Muscle of arm (tissue), 12 donors: ENCODE measurements around the gene SRP68. TPM values are rescaled to one million over a fixed set of nuclear protein-coding genes. Genes with fewer than 3 reads are reported as not detected.

Experiments used
- DNase-seq: peaks from one replicate; pipeline ENCODE4 v3.0.0-alpha.2; 2013
- polyA plus RNA-seq, 12 donors: library from polyadenylated mRNA; unstranded; fragments of 120-200 nt; gene quantifications; one replicate each; pipeline ENCODE4 v1.2.1, GENCODE V29; 2013; ENCODE audit not compliant: insufficient read length in 12 of 12

Gene SRP68
- polyA plus RNA-seq, 12 donors: 69.3 to 244 (median 80.1) TPM; not detected in 1

- no peak for DNase-seq
These were observed 19.4 kb upstream of the SRP68 start for GRCh38 chr17:76091526-76092286.

DNA sequence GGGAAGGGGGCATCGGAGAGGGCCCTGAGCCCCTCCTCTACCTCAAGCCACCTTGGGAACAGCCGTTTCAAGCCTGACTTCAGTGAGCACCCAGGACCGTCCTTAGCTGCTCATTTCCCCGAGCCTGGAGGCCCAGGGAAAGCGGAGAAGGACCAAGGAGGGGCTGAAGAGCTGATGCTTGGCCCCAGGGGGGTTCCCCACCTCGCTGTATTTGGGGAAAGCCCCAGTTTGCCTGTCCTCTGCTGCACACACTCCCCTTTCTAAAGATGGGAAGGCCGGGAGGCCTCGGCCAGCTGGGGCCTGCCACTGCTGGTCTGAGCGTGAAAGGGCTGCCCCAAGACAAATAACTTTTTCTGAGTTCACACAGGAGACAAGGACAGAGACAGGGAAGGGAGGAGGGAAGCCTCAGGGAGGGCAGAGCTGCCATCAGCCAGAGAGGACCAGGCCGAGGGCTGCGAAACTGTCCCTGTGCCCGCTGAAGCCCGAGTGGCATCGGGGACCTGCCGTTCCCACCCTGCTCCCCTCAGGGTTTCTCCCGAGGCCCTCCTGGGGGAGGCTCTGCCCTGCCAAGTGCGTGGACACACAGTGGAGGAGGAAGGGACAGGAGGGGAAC is 18.3 kb upstream of the SRP68 start:
- no peak for DNase-seq

DNA sequence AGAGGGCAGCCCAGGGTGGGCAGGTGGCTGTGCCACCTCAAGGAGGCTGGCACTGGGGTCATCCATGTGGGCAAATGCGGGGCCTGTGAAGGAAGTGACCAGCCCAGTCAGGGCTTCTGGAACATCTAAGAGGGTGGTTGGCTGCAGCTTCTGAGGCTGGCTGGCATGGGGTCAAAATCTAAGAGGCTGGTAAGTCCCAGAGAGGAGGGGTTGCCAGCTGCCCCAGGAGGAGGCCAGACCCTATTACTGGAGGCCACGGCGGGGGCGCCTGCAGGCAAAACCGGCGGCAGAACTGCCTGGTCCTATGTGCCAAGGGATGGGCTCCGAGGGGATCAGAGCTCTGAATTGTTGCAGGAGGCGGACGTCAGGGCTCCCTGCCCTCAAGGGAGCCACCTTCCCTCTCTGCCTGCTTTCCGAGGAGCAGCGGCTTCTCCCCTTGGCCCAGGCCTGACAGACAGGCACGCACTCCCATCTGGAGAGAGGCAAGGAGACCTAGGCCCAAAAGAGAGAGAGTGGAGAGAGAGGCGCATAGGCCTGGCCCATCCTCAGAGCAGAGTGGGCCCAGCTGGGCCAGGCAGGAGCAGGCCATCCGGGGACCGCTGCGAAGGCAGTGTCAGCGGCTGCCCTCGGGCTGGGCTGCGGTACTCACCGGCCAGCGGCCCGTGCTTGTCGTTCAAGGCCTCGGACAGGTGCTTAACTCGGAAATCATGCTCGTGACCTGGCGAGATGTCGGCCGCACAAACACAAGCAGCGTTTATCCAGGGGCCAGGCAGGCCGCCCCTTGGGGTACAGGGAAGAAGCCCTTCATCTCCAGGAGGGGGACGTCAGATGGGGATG is 17.6 kb upstream of the SRP68 start:
- no peak for DNase-seq

- DNase-seq: no peak
These were observed 16.7 kb upstream of the SRP68 start for GRCh38 chr17:76088868-76089576.

DNA sequence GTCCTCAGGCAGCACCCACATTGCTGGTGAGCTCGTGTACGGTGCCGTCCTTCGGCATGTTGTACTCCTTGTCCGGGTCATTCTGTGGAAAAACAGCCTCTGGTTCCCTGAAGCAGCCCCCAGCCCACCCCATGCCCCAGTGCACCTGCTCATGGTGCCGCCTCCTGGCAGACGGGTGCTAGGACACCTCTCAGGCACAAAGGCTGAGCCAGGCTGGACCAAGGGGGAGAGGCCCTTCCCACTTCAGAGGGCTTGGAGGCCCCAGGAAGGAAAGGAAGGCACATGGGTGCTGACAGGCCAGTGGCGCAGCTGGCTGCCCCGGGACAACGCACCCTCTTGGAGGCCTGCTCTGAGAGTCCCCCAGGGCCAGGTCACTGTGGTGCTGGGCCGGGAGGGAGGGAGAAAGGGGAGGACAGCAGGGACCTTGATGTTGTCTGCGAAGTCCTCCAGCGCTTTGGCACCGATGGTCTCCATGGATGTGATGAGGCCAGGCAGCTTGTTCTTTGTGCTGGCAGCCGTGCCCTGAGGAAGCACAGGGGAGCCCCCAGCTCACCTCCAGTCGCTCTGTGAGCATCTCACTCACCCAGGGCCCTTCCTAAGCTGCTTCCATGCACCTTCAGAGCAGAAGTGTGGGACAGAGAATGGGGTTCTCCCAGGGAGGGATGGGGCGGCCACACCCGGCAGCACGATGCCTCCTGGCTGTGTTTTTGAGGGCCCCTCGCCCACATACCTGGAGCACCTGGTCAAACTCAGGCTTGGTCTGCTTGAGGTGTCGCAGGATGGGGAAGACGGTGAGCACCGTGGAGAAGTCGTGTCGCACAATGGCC is 15.9 kb upstream of the SRP68 start:
- DNase-seq: no peak

- no peak for DNase-seq
These were observed 15.2 kb upstream of the SRP68 start for GRCh38 chr17:76087531-76087930.

GRCh38 chr17:76086384-76086783 is 14.1 kb upstream of the SRP68 start:
- no peak for DNase-seq

GRCh38 chr17:76085731-76086366 is 13.5 kb upstream of the SRP68 start:
- DNase-seq: no peak

- DNase-seq: no peak
These were observed 12.9 kb upstream of the SRP68 start for GRCh38 chr17:76085066-76085730.

GRCh38 chr17:76083536-76084182 is 11.3 kb upstream of the SRP68 start:
- no peak for DNase-seq

DNA sequence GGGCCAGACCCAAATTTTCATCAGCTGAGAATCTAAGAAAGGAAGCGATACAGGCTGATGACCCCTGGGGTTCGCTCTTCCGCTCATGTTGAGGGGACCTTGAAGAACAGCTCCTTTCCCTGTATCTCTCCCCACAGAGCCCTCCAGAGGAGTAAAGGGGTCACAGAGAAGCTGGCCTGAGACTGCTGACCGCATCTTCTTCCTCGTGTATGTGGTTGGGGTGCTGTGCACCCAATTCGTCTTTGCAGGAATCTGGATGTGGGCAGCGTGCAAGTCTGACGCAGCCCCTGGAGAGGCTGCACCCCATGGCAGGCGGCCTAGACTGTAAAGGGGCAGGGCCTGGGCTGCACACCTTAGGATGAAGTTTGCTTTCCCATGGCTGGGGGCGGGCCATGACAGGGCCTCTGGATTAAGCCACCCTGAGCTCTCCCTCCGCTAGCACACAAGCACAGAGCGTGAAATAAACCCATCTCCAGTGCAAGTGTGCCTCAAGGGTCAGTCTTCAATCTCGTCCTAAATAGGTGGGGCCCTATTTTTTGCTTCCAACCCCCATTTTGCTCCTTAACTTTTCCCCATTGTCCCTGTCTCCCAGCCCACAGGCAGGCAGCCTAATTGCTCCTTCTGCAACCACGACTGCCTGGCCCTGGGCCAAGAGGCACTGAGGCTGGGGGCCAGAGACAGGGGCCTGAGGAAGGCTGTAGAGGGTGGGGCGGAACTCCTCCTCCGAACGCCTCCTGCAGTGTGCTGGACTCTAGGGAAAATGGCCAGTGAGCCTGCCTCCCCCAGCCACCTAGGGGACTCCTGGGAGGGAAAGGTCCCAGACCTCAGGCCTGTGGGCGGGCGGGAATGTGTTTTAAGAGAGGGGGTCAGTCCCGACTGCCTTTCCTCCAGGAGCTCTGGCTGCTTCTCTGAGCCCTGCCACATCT is 10.3 kb upstream of the SRP68 start:
- no peak for DNase-seq

- no peak for DNase-seq
These were observed 9.2 kb upstream of the SRP68 start for GRCh38 chr17:76081295-76082210.

GRCh38 chr17:76080768-76081287 is 8.5 kb upstream of the SRP68 start:
- no peak for DNase-seq

DNA sequence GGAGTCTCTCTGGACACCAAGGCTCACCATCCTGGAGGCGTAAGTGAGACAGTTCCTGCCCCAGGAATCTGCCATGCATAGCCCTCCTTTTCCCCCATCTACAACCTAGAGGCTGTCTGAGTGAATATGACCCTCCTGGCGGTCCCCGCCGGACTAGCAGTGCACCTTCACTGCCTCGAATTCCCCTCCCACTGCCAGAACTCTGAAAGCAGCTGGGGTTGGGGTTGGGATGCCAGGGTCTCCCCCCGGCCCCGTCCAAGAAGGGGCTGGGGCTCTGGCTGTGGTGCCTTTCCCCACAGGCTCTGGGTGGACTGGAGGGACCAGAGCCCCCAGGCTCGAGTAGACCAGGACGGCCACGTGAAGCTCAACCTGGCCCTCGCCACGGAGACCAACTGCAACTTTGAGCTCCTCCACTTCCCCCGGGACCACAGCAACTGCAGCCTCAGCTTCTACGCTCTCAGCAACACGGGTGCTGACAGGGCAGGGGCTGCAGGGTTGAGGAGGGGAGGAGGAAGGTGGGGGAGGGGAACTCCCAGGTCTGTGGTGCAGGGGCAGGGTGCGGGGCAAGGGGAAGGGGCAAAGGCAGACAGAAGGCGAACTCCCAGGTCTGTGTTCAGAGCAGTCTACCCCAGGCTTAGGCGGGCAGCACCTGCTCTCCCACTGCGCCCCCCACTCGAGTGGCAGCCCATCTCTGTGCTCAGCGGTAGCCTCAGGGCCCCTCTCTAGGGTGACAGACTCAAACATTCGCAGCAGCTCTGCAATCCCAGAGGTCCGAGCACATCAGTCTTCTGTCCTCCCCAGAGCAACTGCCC is 7.8 kb upstream of the SRP68 start:
- no peak for DNase-seq

GRCh38 chr17:76079535-76079955 is 7.2 kb upstream of the SRP68 start:
- DNase-seq: no peak
